ENCODE data around the gene LRRC56.

The LRRC56 gene

GRCh38 chr11:521177-521688, 16.1 kb upstream of the LRRC56 start:
- DNase-seq (ENCODE audit: low read depth) = no peak

- DNase-seq (ENCODE audit: low read depth) = no peak
Measured at GRCh38 chr11:526192-526591, 11.1 kb upstream of the LRRC56 start.

GRCh38 chr11:528166-528814, 9.0 kb upstream of the LRRC56 start:
- no peak for DNase-seq (ENCODE audit: low read depth)

- no peak for DNase-seq (ENCODE audit: low read depth)
Measured at GRCh38 chr11:528815-529727, 8.3 kb upstream of the LRRC56 start.

- no peak for DNase-seq (ENCODE audit: low read depth)
Measured at GRCh38 chr11:529728-530411, 7.5 kb upstream of the LRRC56 start.

GRCh38 chr11:530960-531831, 6.1 kb upstream of the LRRC56 start:
- no peak for DNase-seq (ENCODE audit: low read depth)

- DNase-seq (ENCODE audit: low read depth) = no peak
Measured at GRCh38 chr11:531919-532526, 5.3 kb upstream of the LRRC56 start.

- DNase-seq (ENCODE audit: low read depth) = no peak
Measured at GRCh38 chr11:532527-532985, 4.8 kb upstream of the LRRC56 start.

- no peak for DNase-seq (ENCODE audit: low read depth)
Measured at GRCh38 chr11:532986-533585, 4.2 kb upstream of the LRRC56 start.

- no peak for DNase-seq (ENCODE audit: low read depth)
Measured at GRCh38 chr11:533586-534395, 3.5 kb upstream of the LRRC56 start.

GRCh38 chr11:534396-535209, 2.7 kb upstream of the LRRC56 start:
- no peak for DNase-seq (ENCODE audit: low read depth)

GRCh38 chr11:535210-535518, 2.2 kb upstream of the LRRC56 start:
- DNase-seq (ENCODE audit: low read depth) = no peak

- DNase-seq (ENCODE audit: low read depth) = peak; percentile 94
Measured at GRCh38 chr11:535519-536454, 1.5 kb upstream of the LRRC56 start, which contains the start of gene HRAS. TSS of gene HRAS (minus strand) at chr11:535576.

GRCh38 chr11:537622-538430, 499 bp downstream of the LRRC56 start:
- no peak for DNase-seq (ENCODE audit: low read depth)

GRCh38 chr11:538431-539051, 1.2 kb downstream of the LRRC56 start:
- DNase-seq (ENCODE audit: low read depth) = no peak

- DNase-seq (ENCODE audit: low read depth) = no peak
Measured at GRCh38 chr11:539971-540481, 2.7 kb downstream of the LRRC56 start.
